NB4 (cell line): Measurements from ENCODE around the gene SLC47A2.

Source experiments
- MYC ChIP-seq: IDR thresholded peaks from 2 replicates; pipeline ENCODE4 v1.6.1; 2011; ENCODE audit warnings: low read depth, low read length
- POLR2A ChIP-seq: IDR thresholded peaks from 2 replicates; pipeline ENCODE4 v1.6.1; 2011; ENCODE audit warnings: mild to moderate bottlenecking; ENCODE audit not compliant: insufficient read length; ENCODE audit errors: extremely low read depth
- TF ChIP-seq, protein P1 (sequence below): IDR thresholded peaks from one replicate; pipeline ENCODE4 v1.5.1; 2012; ENCODE audit warnings: low read depth, low read length
- TF ChIP-seq, protein P2 (sequence below): IDR thresholded peaks from 2 replicates; pipeline ENCODE4 v1.6.1; 2011; ENCODE audit warnings: low read depth, low read length

DNA sequence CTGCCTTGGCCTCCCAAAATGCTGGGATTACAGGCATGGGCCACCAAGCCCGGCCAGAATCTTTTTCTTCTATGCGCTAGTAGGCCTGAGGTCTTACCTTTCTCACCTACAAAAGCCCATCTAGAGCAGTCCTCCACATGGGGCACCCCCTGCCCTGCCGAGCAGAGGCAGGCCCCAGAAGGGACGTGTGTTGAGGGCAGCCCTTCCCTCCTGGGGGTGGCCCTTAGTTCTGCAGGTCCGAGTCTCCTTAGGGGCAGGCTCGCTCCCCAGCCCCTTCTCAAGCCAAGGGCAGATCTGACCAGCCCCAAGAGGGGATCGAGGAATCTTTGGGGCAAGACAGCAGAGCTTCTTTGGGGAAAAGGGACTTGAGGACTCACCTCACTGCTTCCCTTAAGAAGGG is 49.6 kb upstream of the SLC47A2 start:
- TF ChIP-seq, protein P1, sequence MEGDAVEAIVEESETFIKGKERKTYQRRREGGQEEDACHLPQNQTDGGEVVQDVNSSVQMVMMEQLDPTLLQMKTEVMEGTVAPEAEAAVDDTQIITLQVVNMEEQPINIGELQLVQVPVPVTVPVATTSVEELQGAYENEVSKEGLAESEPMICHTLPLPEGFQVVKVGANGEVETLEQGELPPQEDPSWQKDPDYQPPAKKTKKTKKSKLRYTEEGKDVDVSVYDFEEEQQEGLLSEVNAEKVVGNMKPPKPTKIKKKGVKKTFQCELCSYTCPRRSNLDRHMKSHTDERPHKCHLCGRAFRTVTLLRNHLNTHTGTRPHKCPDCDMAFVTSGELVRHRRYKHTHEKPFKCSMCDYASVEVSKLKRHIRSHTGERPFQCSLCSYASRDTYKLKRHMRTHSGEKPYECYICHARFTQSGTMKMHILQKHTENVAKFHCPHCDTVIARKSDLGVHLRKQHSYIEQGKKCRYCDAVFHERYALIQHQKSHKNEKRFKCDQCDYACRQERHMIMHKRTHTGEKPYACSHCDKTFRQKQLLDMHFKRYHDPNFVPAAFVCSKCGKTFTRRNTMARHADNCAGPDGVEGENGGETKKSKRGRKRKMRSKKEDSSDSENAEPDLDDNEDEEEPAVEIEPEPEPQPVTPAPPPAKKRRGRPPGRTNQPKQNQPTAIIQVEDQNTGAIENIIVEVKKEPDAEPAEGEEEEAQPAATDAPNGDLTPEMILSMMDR, result no peak
- TF ChIP-seq POLR2A (no peak), MYC (no peak)
- TF ChIP-seq, protein P2, sequence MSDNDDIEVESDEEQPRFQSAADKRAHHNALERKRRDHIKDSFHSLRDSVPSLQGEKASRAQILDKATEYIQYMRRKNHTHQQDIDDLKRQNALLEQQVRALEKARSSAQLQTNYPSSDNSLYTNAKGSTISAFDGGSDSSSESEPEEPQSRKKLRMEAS, result no peak
